Lower leg skin (tissue), 4 donors: ENCODE measurements around the gene VPS41. TPM values are rescaled to one million over a fixed set of nuclear protein-coding genes. Genes with fewer than 3 reads are reported as not detected.

ENCODE experiments used
- DNase-seq, 2 donors: peaks; one replicate each; pipeline ENCODE4 v3.0.0-alpha.2; 2019; ENCODE audit warnings: low spot score in 2 of 2
- H3K4me3 ChIP-seq: fragments of 200-600 bp; sonication (generic); 2 replicates; pipeline ENCODE4 v1.5.1; 2017; ENCODE audit warnings: mild to moderate bottlenecking, low read depth; ENCODE audit not compliant: poor library complexity, severe bottlenecking
- POLR2A ChIP-seq, 2 donors: fragments of 450-650 bp; IDR thresholded peaks; one replicate each; pipeline ENCODE4 v1.6.1; 2016 to 2017; ENCODE audit warnings: antibody characterized with exemption in 2 of 2, mild to moderate bottlenecking in 1 of 2, moderate library complexity in 1 of 2
- WGBS, 2 donors: methylation state at CpG; one replicate each; pipeline ENCODE4 v1.1.5; 2018; 5-methylcytosine and 5-hydroxymethylcytosine counted together
- intact Hi-C: fragments of 100-400 bp; cut with DNase I; formaldehyde crosslinking; loops from one replicate; pipeline ENCODE4 v1.15.0; 2023; ENCODE audit warnings: low total_unique reads
- total RNA-seq, 4 donors: library from RNA; depleted of rRNA; stranded (reverse); fragments of >200 nt; gene quantifications; one replicate each; pipeline ENCODE4 v1.1.0, GENCODE V29; 2016
- TF ChIP-seq, protein P1 (sequence below), 3 donors: fragments of 450-650 bp; IDR thresholded peaks; one replicate each; pipeline ENCODE4 v1.5.1; 2016; ENCODE audit warnings: antibody characterized with exemption in 3 of 3, mild to moderate bottlenecking in 3 of 3, moderate library complexity in 2 of 3

Gene VPS41
- total RNA-seq, 4 donors from 2014 or later, result 37.8 to 47.7 (median 41.0) TPM

DNA sequence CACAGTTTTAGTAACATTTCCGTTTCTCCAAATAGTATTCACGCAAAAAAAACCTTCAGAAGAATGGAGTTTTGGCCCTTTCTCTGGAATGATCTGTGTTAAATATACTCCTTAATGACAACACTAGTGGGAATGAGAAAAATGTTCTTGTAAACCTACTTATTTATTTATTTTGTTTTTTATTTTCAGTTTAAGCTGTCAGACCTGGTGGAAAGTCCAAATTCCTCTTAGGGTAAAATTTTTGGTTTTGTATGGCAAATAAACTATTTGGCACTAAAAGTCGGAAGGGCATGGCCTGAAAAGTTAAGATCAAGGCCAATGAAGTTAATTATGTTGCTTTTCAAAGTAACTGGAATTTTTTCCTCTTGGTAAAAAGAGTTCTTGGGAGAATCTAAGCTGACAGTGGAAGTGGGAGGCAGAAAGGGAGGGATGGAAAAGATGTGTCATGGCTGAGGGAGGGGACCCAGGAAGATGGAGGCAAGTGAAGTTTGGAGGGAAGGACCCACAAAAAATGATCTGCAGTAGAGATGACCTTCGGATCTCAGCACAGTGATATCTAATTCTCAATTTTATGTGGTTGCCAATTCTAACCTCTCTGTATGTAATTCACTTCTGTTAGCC, 33.5 kb upstream of the VPS41 start:
- DNase-seq, result no peak
- 73 to 74% methylated on average over 4 of the region's 4 CpGs for WGBS, 2 donors
- TF ChIP-seq, protein P1, sequence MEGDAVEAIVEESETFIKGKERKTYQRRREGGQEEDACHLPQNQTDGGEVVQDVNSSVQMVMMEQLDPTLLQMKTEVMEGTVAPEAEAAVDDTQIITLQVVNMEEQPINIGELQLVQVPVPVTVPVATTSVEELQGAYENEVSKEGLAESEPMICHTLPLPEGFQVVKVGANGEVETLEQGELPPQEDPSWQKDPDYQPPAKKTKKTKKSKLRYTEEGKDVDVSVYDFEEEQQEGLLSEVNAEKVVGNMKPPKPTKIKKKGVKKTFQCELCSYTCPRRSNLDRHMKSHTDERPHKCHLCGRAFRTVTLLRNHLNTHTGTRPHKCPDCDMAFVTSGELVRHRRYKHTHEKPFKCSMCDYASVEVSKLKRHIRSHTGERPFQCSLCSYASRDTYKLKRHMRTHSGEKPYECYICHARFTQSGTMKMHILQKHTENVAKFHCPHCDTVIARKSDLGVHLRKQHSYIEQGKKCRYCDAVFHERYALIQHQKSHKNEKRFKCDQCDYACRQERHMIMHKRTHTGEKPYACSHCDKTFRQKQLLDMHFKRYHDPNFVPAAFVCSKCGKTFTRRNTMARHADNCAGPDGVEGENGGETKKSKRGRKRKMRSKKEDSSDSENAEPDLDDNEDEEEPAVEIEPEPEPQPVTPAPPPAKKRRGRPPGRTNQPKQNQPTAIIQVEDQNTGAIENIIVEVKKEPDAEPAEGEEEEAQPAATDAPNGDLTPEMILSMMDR (IDR thresholded peaks at IDR 0.05), result no peak
- no peak for TF ChIP-seq POLR2A (IDR thresholded peaks at IDR 0.05)
- intact Hi-C loops, result no loop called here
- H3K4me3 ChIP-seq, result no peak overlapping the region

DNA sequence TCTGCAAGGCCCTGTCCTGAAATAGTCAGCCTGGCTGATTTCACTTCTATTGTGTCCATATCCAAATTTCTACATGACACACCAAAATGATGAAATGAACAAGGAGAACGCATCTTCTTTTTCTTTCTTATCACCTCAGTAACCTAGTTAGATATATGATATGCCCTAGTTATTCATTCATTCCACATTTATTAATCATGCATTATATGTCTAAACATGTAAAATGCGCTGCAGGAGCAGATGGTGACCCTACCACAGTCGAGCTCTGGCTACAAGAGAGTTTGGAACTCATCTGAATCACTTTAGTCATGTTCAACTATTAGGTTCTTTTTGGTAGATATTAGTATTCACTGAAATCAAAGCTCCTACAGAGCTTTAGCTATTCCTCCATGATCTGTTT, 31.8 kb upstream of the VPS41 start:
- no peak for DNase-seq
- no peak overlapping the region for H3K4me3 ChIP-seq
- intact Hi-C loops, result no loop called here
- TF ChIP-seq, protein P1 (IDR thresholded peaks at IDR 0.05), result no peak
- TF ChIP-seq POLR2A (IDR thresholded peaks at IDR 0.05), result no peak
- 64 to 79% methylated on average over 3 of the region's 3 CpGs for WGBS, 2 donors

DNA sequence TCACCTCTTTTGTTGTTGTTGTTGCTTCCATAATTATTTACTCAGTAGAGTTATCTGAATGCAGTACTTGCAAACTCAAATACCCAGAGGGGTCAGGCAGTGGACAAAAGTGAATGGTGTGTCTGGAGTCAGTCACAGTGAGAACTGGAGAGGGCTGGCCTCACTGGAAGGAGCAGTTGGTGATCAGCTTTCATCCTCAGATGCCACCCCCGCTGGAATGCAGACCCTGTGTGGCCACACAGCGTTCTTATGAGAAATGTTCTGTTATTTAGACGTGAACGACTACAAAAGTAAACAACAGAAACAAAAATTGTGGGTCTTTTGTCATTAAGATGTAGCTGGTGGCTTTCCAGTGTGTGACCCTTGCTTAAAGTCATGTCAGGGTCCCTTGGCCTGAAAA, 29.6 kb upstream of the VPS41 start:
- WGBS, 2 donors, result 88 to 92% methylated on average over 4 of the region's 4 CpGs
- no peak overlapping the region for H3K4me3 ChIP-seq
- no peak for DNase-seq
- TF ChIP-seq, protein P1 (IDR thresholded peaks at IDR 0.05), result no peak
- TF ChIP-seq POLR2A (IDR thresholded peaks at IDR 0.05), result no peak
- intact Hi-C loops, result no loop called here

DNA sequence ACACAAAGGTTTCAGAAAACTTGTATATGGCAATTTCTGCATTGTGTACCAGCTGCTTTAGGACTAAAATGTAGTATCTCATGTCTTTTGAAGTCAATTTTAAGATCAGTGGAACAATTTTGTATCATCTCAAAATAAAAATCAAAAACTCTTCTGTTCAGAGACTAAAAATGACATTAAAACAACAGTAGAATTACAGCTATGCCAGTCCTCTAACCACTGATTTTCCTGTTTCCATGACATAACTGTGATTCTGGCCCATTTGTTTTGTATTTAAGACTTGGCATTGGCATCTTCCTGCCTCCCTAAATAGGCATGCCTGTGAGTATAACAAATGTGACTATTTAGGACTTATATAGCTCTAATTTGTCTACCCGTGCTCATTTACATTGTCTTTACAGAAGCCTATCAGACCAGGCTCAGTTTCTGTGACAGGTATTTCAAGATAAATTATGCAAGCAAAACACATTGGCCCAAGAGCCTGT, 29.1 kb upstream of the VPS41 start:
- no peak overlapping the region for H3K4me3 ChIP-seq
- DNase-seq, result no peak
- WGBS, 2 donors, result 32 to 37% methylated on average over 1 of the region's 1 CpG
- intact Hi-C loops, result no loop called here
- TF ChIP-seq, protein P1 (IDR thresholded peaks at IDR 0.05), result no peak
- TF ChIP-seq POLR2A (IDR thresholded peaks at IDR 0.05), result no peak

DNA sequence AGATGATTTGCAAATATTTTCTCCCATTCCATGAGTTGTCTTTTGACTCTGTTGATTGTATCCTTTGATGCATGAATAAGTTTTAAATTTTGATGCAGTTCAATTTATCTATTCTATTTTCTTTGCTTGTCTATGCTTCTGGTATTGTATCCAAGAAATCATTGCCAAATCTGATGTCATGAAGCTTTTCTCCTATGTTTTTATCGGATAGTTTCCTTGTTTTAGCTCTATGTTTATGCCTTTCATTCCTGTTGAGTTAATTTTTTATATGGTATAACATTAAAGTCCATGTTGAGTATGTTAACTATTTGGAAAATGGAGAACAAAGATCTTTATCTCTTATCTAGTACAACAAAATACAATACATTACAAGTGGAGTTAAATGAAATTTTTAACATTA, 27.6 kb upstream of the VPS41 start:
- no peak for TF ChIP-seq POLR2A (IDR thresholded peaks at IDR 0.05)
- intact Hi-C loops, result no loop called here
- WGBS, 2 donors, result 68 to 74% methylated on average over 1 of the region's 1 CpG
- H3K4me3 ChIP-seq, result no peak overlapping the region
- no peak for DNase-seq

DNA sequence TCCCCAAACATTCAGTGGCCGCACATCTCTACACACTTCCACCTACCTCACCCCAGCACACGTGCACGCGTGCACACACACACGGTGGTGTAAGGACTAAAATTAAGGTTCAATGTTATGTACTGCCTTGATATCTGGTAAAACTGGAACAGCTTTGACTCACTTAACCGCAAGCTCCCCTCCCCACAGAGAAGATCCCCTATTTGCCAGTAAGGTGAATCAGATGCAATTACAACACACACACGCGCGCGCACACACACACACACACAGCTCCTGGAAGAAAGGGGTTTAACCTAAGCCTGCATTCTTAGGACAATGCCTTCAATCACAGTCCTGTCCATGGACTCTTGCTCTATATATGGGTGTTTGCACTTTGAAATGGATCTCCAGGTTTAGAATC, 25.5 kb upstream of the VPS41 start:
- intact Hi-C loops, result no loop called here
- no peak overlapping the region for H3K4me3 ChIP-seq
- WGBS, 2 donors, result 94 to 97% methylated on average over 10 of the region's 10 CpGs
- DNase-seq, result no peak
- no peak for TF ChIP-seq POLR2A (IDR thresholded peaks at IDR 0.05)
- TF ChIP-seq, protein P1 (IDR thresholded peaks at IDR 0.05), result no peak
